WTC11 (cell line): ENCODE data around the gene WASHC3. TPM values are rescaled to one million over a fixed set of nuclear protein-coding genes. Genes with fewer than 3 reads are reported as not detected.
A peak's percentile ranks its signal among the peaks of the same experiment; 100 is the strongest.

Experiments
- ATAC-seq: fragments of 200-7000 bp; cut with Tn5 transposase; 2 replicates; pipeline ENCODE4 v1.10.0; 2021; ENCODE audit warnings: mild to moderate bottlenecking, moderate library complexity
- Bru-seq: library from RNA; stranded (reverse); fragments of 400-500 nt; gene quantifications from one replicate; lab custom pipeline; 2021; lab: Mats Ljungman, UMichigan
- CTCF ChIA-PET: fragments of 300-600 bp; sonication (Branson Sonifier 250); formaldehyde crosslinking; loops from one replicate; lab custom pipeline; 2021; ENCODE audit warnings: antibody characterized with exemption; lab: Charles Lee
- POLR2A ChIA-PET: fragments of 350-600 bp; sonication (Branson Sonifier 250); formaldehyde crosslinking; loops from one replicate; lab custom pipeline; 2021; ENCODE audit warnings: antibody characterized with exemption; lab: Charles Lee
- DNase-seq: peaks from one replicate; pipeline ENCODE4 v3.0.0; 2021; ENCODE audit warnings: low spot score
- H3K27ac Mint-ChIP-seq: 2 replicates; pipeline ENCODE4 v1.8.0; 2021; ENCODE audit warnings: mixed read lengths
- H3K27me3 Mint-ChIP-seq: 2 replicates; pipeline ENCODE4 v1.8.0; 2021; ENCODE audit warnings: low read depth, mild to moderate bottlenecking, moderate library complexity, mixed read lengths
- H3K36me3 Mint-ChIP-seq: 2 replicates; pipeline ENCODE4 v1.8.0; 2021; ENCODE audit warnings: mixed read lengths
- H3K4me1 Mint-ChIP-seq: 2 replicates; pipeline ENCODE4 v1.8.0; 2022; ENCODE audit warnings: mixed read lengths
- H3K4me3 Mint-ChIP-seq: 2 replicates; pipeline ENCODE4 v1.8.0; 2021; ENCODE audit warnings: mild to moderate bottlenecking, moderate library complexity, mixed read lengths
- H3K9me3 Mint-ChIP-seq: 2 replicates; pipeline ENCODE4 v1.8.0; 2021; ENCODE audit warnings: mixed read lengths
- CDX4 ChIP-seq: fragments of 250-450 bp; sonication (Bioruptor Pico); IDR thresholded peaks from 2 replicates; pipeline ENCODE4 v1.9.0; 2021; ENCODE audit warnings: moderate library complexity, mild to moderate bottlenecking, inconsistent platforms, borderline replicate concordance
- FOXP4 ChIP-seq: sonication (generic); formaldehyde crosslinking; IDR thresholded peaks from 2 replicates; pipeline ENCODE4 v1.8.0; 2022; ENCODE audit warnings: mild to moderate bottlenecking, missing genetic modification reagents
- GABPB1 ChIP-seq: sonication (generic); formaldehyde crosslinking; IDR thresholded peaks from 2 replicates; pipeline ENCODE4 v1.8.1; 2023; ENCODE audit warnings: mild to moderate bottlenecking, missing genetic modification reagents
- GTF2I ChIP-seq: fragments of 250-450 bp; sonication (Bioruptor Pico); conservative IDR thresholded peaks from 2 replicates; pipeline ENCODE4 v1.4.0; 2021; ENCODE audit warnings: mild to moderate bottlenecking
- IRF1 ChIP-seq: sonication (generic); formaldehyde crosslinking; IDR thresholded peaks from 2 replicates; pipeline ENCODE4 v1.8.0; 2023; ENCODE audit warnings: missing genetic modification reagents
- MXD4 ChIP-seq: fragments of 250-450 bp; sonication (Bioruptor Pico); IDR thresholded peaks from 2 replicates; pipeline ENCODE4 v1.8.0; 2021; ENCODE audit warnings: mild to moderate bottlenecking, moderate library complexity, borderline replicate concordance
- NFATC4 ChIP-seq: fragments of 250-450 bp; sonication (Bioruptor Pico); IDR thresholded peaks from 2 replicates; pipeline ENCODE4 v1.9.0; 2021; ENCODE audit warnings: mild to moderate bottlenecking
- NFYB ChIP-seq: sonication (generic); formaldehyde crosslinking; conservative IDR thresholded peaks from 2 replicates; pipeline ENCODE4 v1.8.0; 2022; ENCODE audit warnings: low read depth, missing genetic modification reagents
- NR1H2 ChIP-seq: sonication (generic); formaldehyde crosslinking; IDR thresholded peaks from 2 replicates; pipeline ENCODE4 v1.9.0; 2021; ENCODE audit warnings: mild to moderate bottlenecking, moderate library complexity, missing genetic modification reagents
- PRRX2 ChIP-seq: fragments of 250-450 bp; sonication (Bioruptor Pico); IDR thresholded peaks from 2 replicates; pipeline ENCODE4 v1.8.0; 2021; ENCODE audit warnings: mild to moderate bottlenecking
- RORB ChIP-seq: fragments of 250-450 bp; sonication (Bioruptor Pico); IDR thresholded peaks from 2 replicates; pipeline ENCODE4 v1.9.0; 2021; ENCODE audit warnings: mild to moderate bottlenecking
- SP1 ChIP-seq: sonication (generic); formaldehyde crosslinking; conservative IDR thresholded peaks from 2 replicates; pipeline ENCODE4 v1.8.1; 2022; ENCODE audit warnings: missing genetic modification reagents
- STAT6 ChIP-seq: sonication (generic); formaldehyde crosslinking; conservative IDR thresholded peaks from 2 replicates; pipeline ENCODE4 v1.8.1; 2023; ENCODE audit warnings: mild to moderate bottlenecking, low read depth, missing genetic modification reagents, moderate library complexity
- TCF7 ChIP-seq: sonication (generic); formaldehyde crosslinking; IDR thresholded peaks from 2 replicates; pipeline ENCODE4 v1.8.0; 2022; ENCODE audit warnings: mild to moderate bottlenecking, low read depth, missing genetic modification reagents, moderate library complexity
- ZNF416 ChIP-seq: fragments of 250-450 bp; sonication (Bioruptor Pico); IDR thresholded peaks from 2 replicates; pipeline ENCODE4 v1.9.0; 2021; ENCODE audit warnings: mild to moderate bottlenecking, inconsistent platforms
- ZNF423 ChIP-seq: fragments of 250-450 bp; sonication (Bioruptor Pico); IDR thresholded peaks from 2 replicates; pipeline ENCODE4 v2.1.2; 2022; ENCODE audit warnings: mild to moderate bottlenecking, moderate library complexity
- ZNF425 ChIP-seq: fragments of 250-450 bp; sonication (Bioruptor Pico); conservative IDR thresholded peaks from 2 replicates; pipeline ENCODE4 v1.9.0; 2021; ENCODE audit warnings: mild to moderate bottlenecking
- ZSCAN18 ChIP-seq: fragments of 250-450 bp; sonication (Bioruptor Pico); IDR thresholded peaks from 2 replicates; pipeline ENCODE4 v2.1.2; 2022; ENCODE audit warnings: mild to moderate bottlenecking, moderate library complexity
- long read RNA-seq, 3 experiments: library from RNA in 1 of 3; library from capped mRNA in 1 of 3; library from polyadenylated mRNA in 1 of 3; unstranded in 2 of 3; stranded (forward) in 1 of 3; transcript quantifications; one replicate each; pipeline ENCODE4 v2.0.0, GENCODE V29; 2021
- total RNA-seq: library from RNA; stranded (reverse); gene quantifications from 3 replicates; pipeline ENCODE4 v1.2.3, GENCODE V29; 2021
- TF ChIP-seq, protein P1 (sequence below): sonication (generic); formaldehyde crosslinking; IDR thresholded peaks from 2 replicates; pipeline ENCODE4 v1.8.1; 2023; ENCODE audit warnings: mild to moderate bottlenecking, missing genetic modification reagents, borderline replicate concordance
- TF ChIP-seq, protein P2 (sequence below): sonication (generic); formaldehyde crosslinking; IDR thresholded peaks from 2 replicates; pipeline ENCODE4 v1.8.1; 2023; ENCODE audit warnings: mild to moderate bottlenecking, missing genetic modification reagents, moderate library complexity

WASHC3 gene
- total RNA-seq (6.0 to 9.9 TPM (median 9.6 TPM) in 3 replicates), Bru-seq, nascent RNA (percentile 56 among the genes with signal in this experiment)
- long read RNA-seq, experiment 1, transcript WASHC3-201 (7 exons, 916 nt), result major isoform, 6 of 12 reads
- long read RNA-seq, experiment 1, partial matches to known transcripts, result 1 of 12 reads
- long read RNA-seq, experiment 1, other reads (novel, unspliced or antisense), result 4 of 12 reads
- long read RNA-seq, experiment 2, partial matches to known transcripts, result 1 of 15 reads
- long read RNA-seq, experiment 2, other reads (novel, unspliced or antisense), result 6 of 15 reads
- long read RNA-seq, experiment 3, partial matches to known transcripts, result 0 of 9 reads
- long read RNA-seq, experiment 3, other reads (novel, unspliced or antisense), result 2 of 9 reads

GRCh38 chr12:102061560-102062418 is at the start of gene WASHC3:
Gene WASHC3 (minus strand): TSS chr12:102061991. CDS start chr12:102061962, 29 bp downstream.
- Mint-ChIP-seq H3K36me3 (no peaks in the 10 kb centered on the region), H3K9me3 (peaks cover 8% of the 10 kb centered on the region; the same call in 1 of the 2 replicates), H3K4me1 (peaks cover 6% of the 10 kb centered on the region), H3K27ac (peak within 1 kb of the TSS; percentile 57), H3K4me3 (peak within 1 kb of the TSS; percentile 95), H3K27me3 (no peaks in the 10 kb centered on the region; the same call in 1 of the 2 replicates)
- peak; percentile 98 for ATAC-seq
- ChIA-PET POLR2A (interaction anchor here (0.5 to 1.0 kb wide), 2 partner anchors 58 to 260 kb away, joined by 3 read pairs; partner anchors contain the start of genes NUP37 and PARPBP), CTCF (interaction anchor here (1.0 kb wide), 1 partner anchor 122 kb away, joined by 3 read pairs; no protein-coding TSS in a partner anchor)
- DNase-seq, result peak; percentile 93
- TF ChIP-seq GABPB1 (CRISPR knock-in tag) (peak; percentile 48; the same call in 1 of the 2 replicates), GTF2I (CRISPR knock-in tag) (no peak), ZNF425 (CRISPR knock-in tag) (no peak), ZNF416 (CRISPR knock-in tag) (no peak), RORB (CRISPR knock-in tag) (no peak), SP1 (CRISPR knock-in tag) (peak; percentile 61), ZSCAN18 (CRISPR knock-in tag) (no peak), NR1H2 (CRISPR knock-in tag) (no peak), ZNF423 (no peak), NFYB (0 out of 2 replicates have a peak, but pooled peaks have one; percentile 8), NFATC4 (CRISPR knock-in tag) (no peak), TCF7 (no peak), CDX4 (no peak), STAT6 (CRISPR knock-in tag) (no peak), MXD4 (no peak), FOXP4 (no peak), IRF1 (no peak), PRRX2 (no peak)
- TF ChIP-seq, protein P1, sequence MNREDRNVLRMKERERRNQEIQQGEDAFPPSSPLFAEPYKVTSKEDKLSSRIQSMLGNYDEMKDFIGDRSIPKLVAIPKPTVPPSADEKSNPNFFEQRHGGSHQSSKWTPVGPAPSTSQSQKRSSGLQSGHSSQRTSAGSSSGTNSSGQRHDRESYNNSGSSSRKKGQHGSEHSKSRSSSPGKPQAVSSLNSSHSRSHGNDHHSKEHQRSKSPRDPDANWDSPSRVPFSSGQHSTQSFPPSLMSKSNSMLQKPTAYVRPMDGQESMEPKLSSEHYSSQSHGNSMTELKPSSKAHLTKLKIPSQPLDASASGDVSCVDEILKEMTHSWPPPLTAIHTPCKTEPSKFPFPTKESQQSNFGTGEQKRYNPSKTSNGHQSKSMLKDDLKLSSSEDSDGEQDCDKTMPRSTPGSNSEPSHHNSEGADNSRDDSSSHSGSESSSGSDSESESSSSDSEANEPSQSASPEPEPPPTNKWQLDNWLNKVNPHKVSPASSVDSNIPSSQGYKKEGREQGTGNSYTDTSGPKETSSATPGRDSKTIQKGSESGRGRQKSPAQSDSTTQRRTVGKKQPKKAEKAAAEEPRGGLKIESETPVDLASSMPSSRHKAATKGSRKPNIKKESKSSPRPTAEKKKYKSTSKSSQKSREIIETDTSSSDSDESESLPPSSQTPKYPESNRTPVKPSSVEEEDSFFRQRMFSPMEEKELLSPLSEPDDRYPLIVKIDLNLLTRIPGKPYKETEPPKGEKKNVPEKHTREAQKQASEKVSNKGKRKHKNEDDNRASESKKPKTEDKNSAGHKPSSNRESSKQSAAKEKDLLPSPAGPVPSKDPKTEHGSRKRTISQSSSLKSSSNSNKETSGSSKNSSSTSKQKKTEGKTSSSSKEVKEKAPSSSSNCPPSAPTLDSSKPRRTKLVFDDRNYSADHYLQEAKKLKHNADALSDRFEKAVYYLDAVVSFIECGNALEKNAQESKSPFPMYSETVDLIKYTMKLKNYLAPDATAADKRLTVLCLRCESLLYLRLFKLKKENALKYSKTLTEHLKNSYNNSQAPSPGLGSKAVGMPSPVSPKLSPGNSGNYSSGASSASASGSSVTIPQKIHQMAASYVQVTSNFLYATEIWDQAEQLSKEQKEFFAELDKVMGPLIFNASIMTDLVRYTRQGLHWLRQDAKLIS, result no peak
- TF ChIP-seq, protein P2, sequence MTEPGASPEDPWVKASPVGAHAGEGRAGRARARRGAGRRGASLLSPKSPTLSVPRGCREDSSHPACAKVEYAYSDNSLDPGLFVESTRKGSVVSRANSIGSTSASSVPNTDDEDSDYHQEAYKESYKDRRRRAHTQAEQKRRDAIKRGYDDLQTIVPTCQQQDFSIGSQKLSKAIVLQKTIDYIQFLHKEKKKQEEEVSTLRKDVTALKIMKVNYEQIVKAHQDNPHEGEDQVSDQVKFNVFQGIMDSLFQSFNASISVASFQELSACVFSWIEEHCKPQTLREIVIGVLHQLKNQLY, result no peak
